K562 (cell line): ENCODE results near the gene OST4. TPM values are rescaled to one million over a fixed set of nuclear protein-coding genes. Genes with fewer than 3 reads are reported as not detected.

Experiments used
- AFF1 ChIP-seq, 2 experiments: fragments of 450-650 bp; IDR thresholded peaks; 2 replicates each; pipeline ENCODE4 v1.6.1; 2018; ENCODE audit warnings: mild to moderate bottlenecking in 2 of 2, low read depth in 1 of 2; ENCODE audit not compliant: partially characterized antibody in 2 of 2
- CBX1 ChIP-seq: sonication (generic); IDR thresholded peaks from 2 replicates; pipeline ENCODE4 v1.6.1; 2016; ENCODE audit warnings: antibody characterized with exemption, low read depth, mild to moderate bottlenecking
- CTCF ChIP-seq, 3 experiments: IDR thresholded peaks in 2 of 3; conservative IDR thresholded peaks in 1 of 3; 2 replicates each; pipeline ENCODE4 v1.5.1; 2011 to 2012; ENCODE audit warnings: low read length in 3 of 3, mild to moderate bottlenecking in 3 of 3, control low read depth in 2 of 3, improper control_type of control experiment in 1 of 3, inconsistent platforms in 1 of 3, low read depth in 1 of 3, mixed read lengths in 1 of 3, moderate library complexity in 1 of 3; ENCODE audit not compliant: insufficient read depth in 2 of 3
- GTF2F1 ChIP-seq: IDR thresholded peaks from 2 replicates; pipeline ENCODE4 v1.6.1; 2011; ENCODE audit warnings: low read depth, low read length, improper control_type of control experiment
- NCOA4 ChIP-seq: fragments of 450-650 bp; IDR thresholded peaks from 2 replicates; pipeline ENCODE4 v1.6.1; 2018; ENCODE audit warnings: mild to moderate bottlenecking; ENCODE audit not compliant: partially characterized antibody
- PCBP2 ChIP-seq: fragments of 200-400 bp; formaldehyde crosslinking; IDR thresholded peaks from 2 replicates; pipeline ENCODE4 v1.6.1; 2018; ENCODE audit warnings: low read length, low read depth, mild to moderate bottlenecking, moderate library complexity; ENCODE audit not compliant: poor library complexity, severe bottlenecking
- POU5F1 ChIP-seq: fragments of 150-350 bp; IDR thresholded peaks from 2 replicates; pipeline ENCODE4 v1.6.1; 2014; ENCODE audit warnings: borderline replicate concordance, low read length, low read depth, mild to moderate bottlenecking; ENCODE audit not compliant: partially characterized antibody
- SOX6 ChIP-seq: fragments of 450-650 bp; IDR thresholded peaks from 2 replicates; pipeline ENCODE4 v1.6.1; 2014; ENCODE audit warnings: mild to moderate bottlenecking
- SP1 ChIP-seq: sonication (generic); formaldehyde crosslinking; IDR thresholded peaks from 2 replicates; pipeline ENCODE4 v1.8.1; 2022; ENCODE audit warnings: mild to moderate bottlenecking, missing genetic modification reagents
- TSC22D4 ChIP-seq: fragments of 450-650 bp; IDR thresholded peaks from 2 replicates; pipeline ENCODE4 v1.6.1; 2016; ENCODE audit warnings: missing genetic modification characterization, missing biosample characterization, control low read depth
- UBTF ChIP-seq, 2 experiments: IDR thresholded peaks; 2 replicates each; pipeline ENCODE4 v1.6.1; 2012; ENCODE audit warnings: improper control_type of control experiment in 2 of 2, low read depth in 2 of 2, low read length in 2 of 2, borderline replicate concordance in 1 of 2
- ZBTB34 ChIP-seq: fragments of 250-450 bp; sonication (Bioruptor Pico); IDR thresholded peaks from 2 replicates; pipeline ENCODE4 v1.8.0; 2021; ENCODE audit warnings: mild to moderate bottlenecking, moderate library complexity
- ZNF639 ChIP-seq, 2 experiments: fragments of 200-800 bp in 1 of 2; sonication (Bioruptor generic) in 1 of 2; sonication (generic) in 1 of 2; formaldehyde crosslinking in 1 of 2; IDR thresholded peaks in 1 of 2; conservative IDR thresholded peaks in 1 of 2; 2 replicates each; pipeline versions ENCODE4 v1.5.0 to v1.6.1; 2016 to 2020; ENCODE audit warnings: missing compliant biosample characterization in 1 of 2, missing genetic modification characterization in 1 of 2, missing genetic modification reagents in 1 of 2
- ZNF76 ChIP-seq: fragments of 250-450 bp; sonication (Bioruptor Pico); IDR thresholded peaks from 2 replicates; pipeline ENCODE4 v1.4.0; 2020; ENCODE audit warnings: mild to moderate bottlenecking, moderate library complexity, borderline replicate concordance
- polyA plus RNA-seq, 8 experiments: library from polyadenylated mRNA; depleted of rRNA in 4 of 8; stranded (reverse) in 5 of 8; unstranded in 3 of 8; fragments of >200 nt; fragmentation: Nextera tagmentation in 2 of 8; fragmentation: Illumina TruSeq in 1 of 8; extraction: Ambion mirVana in 2 of 8; extraction: Trizol in 1 of 8; gene quantifications; 2 replicates each; pipeline versions ENCODE4 v1.2.1 to v1.2.3, GENCODE V29; 2011 to 2014; ENCODE audit warnings: inconsistent platforms in 1 of 8, missing spikeins in 1 of 8
- total RNA-seq, 7 experiments: library from RNA; depleted of rRNA in 6 of 7; stranded (reverse); fragments of >200 nt in 6 of 7; fragmentation: Illumina TruSeq in 2 of 7; extraction: Trizol in 2 of 7; gene quantifications; 2 replicates each; pipeline versions ENCODE4 v1.2.1 to v1.2.3, GENCODE V29; 2011 to 2021; ENCODE audit warnings: low replicate concordance in 1 of 7

Gene OST4
- total and polyA plus RNA-seq, 9 of the 15 experiments (the other 6 are each of a cell fraction or from before 2014, with no cell fraction given) = 186 to 1,155 (median 355) TPM

- TF ChIP-seq ZBTB34 (no peak), POU5F1 (no peak), UBTF (IDR thresholded peaks at IDR 0.05; ENCODE audit: borderline replicate concordance in 1 of 2, low read depth in 2 of 2, low read length in 2 of 2) (0 out of 4 replicates have a peak, but pooled peaks of 1 of the 2 experiments have one; percentile 52), ZNF639 (CRISPR knock-in tag; conservative IDR thresholded peaks at IDR 0.05 in 1 of 2, IDR thresholded peaks at IDR 0.05 in 1 of 2) (no peak), GTF2F1 (no peak), SP1 (CRISPR knock-in tag) (no peak), TSC22D4 (tag) (no peak), ZNF76 (CRISPR knock-in tag) (peak; percentile 19; the same call in 1 of the 2 replicates), SOX6 (no peak), AFF1 (IDR thresholded peaks at IDR 0.05; ENCODE audit: low read depth in 1 of 2, partially characterized antibody in 2 of 2) (peak; percentile 6 to 46), CBX1 (no peak), NCOA4 (no peak), CTCF (IDR thresholded peaks at IDR 0.05 in 2 of 3, conservative IDR thresholded peaks at IDR 0.05 in 1 of 3; ENCODE audit: insufficient read depth in 2 of 3, low read depth in 1 of 3, low read length in 3 of 3) (peak in 1 of 3 experiments; percentile 21; a peak in 1 of 6 replicates), PCBP2 (no peak)
These were observed 38.8 kb downstream of the OST4 start, which contains the start of gene TMEM214 (continued) for GRCh38 chr2:27032495-27033252.
